GM19025 (cell line): ENCODE results near the gene GXYLT1.
"Not testable (repeated sequence)": the region's sequence is repeated elsewhere in the genome, so short reads cannot be mapped to it uniquely, and the experiment has no call there.

Experiments
- ATAC-seq: cut with Tn5 transposase; IDR thresholded peaks from one replicate; pipeline ENCODE4 v1.9.1; 2021; ENCODE audit warnings: mild to moderate bottlenecking, low read depth, moderate library complexity; ENCODE audit not compliant: unreplicated experiment

Gene GXYLT1

DNA sequence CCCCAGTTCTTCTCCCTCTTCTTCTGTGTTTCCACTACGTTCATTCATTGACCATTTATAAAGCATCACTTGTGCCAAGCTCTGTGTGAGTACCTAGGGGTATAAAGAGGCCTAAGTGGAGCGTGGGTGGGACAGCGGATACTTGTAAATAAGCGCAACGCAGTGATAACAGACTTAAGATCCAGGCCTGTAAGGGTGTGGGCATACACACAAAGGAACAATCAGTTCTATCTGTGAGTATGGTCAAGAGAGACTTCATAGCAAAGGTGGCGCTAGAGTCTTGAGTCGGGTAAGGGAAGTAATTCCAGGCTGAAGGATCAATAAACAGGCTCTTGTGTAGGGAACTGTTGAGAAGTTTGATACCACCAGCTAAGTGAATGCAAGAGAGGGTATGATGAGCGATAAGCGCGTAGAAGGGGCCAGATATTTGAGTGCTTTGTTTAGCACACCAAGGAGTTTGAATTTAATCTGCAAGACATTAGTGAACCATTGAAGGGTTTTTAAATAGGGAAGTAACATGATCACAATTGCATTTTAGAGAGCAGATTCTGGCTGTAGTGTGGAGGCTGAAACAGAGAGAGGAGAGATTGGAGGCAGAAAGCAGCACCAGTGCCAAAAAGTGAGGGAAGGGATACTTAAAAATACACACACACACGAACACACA, 1.0 kb upstream of the GXYLT1 start:
- ATAC-seq, result no peak

DNA sequence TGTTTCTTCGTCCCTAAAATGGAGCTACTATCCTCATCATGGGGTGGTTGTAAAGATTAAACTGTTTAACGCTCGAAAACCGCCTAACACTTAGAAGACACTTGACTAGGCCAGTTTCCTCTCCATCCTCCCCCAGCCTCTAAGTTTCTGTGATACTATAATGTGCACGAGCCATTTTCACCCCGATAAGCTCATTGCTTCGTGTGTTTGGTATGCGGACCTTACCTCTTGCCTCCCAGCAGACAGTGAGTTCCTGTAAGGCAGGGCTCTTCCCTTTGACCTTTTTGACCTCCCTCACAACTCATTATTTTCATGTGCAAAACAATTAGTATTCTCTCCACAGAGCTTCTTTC, 499 bp upstream of the GXYLT1 start:
- ATAC-seq, result no peak

- ATAC-seq, result no peak
These were observed 591 bp downstream of the GXYLT1 start for GRCh38 chr12:42144158-42144407.

GRCh38 chr12:42143452-42144157, 1.1 kb downstream of the GXYLT1 start:
- ATAC-seq, result no peak

- ATAC-seq, result no peak
These were observed 2.6 kb downstream of the GXYLT1 start for GRCh38 chr12:42141981-42142606.

GRCh38 chr12:42140901-42141300, 3.8 kb downstream of the GXYLT1 start:
- ATAC-seq, result no peak

GRCh38 chr12:42135259-42135814, 9.3 kb downstream of the GXYLT1 start:
- ATAC-seq, result no peak

- no peak for ATAC-seq
These were observed 13.8 kb downstream of the GXYLT1 start for GRCh38 chr12:42130672-42131402.

DNA sequence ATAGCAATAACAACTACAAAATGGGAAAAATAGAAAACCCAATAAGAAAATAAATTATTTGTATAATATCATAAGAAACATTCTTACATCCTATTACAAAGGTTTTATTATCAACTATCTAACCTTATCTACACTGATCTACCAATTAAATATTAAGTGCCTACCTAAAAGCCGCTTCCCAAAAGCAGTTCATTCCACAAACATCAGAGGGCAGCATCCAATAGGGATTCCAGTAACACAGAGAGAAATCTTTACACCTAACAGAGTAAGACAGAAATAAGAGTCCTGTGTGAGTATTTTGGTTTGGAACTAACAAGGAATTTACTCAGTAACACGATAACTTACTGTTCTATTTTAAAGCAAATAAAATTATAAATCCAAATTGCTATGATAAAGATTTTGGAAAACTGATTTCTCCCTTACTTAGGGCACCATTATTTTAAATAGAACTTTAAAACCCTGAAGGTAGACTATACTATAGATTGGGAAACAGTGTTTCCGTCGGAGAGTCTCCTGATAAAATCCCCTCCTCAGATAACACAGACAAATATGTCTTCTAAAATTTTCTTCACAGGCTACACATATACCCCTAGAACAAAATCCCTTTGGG, 15.0 kb downstream of the GXYLT1 start:
- no peak for ATAC-seq

GRCh38 chr12:42128888-42129287, 15.8 kb downstream of the GXYLT1 start:
- no peak for ATAC-seq

- no peak for ATAC-seq
These were observed 16.3 kb downstream of the GXYLT1 start for GRCh38 chr12:42128327-42128726.

DNA sequence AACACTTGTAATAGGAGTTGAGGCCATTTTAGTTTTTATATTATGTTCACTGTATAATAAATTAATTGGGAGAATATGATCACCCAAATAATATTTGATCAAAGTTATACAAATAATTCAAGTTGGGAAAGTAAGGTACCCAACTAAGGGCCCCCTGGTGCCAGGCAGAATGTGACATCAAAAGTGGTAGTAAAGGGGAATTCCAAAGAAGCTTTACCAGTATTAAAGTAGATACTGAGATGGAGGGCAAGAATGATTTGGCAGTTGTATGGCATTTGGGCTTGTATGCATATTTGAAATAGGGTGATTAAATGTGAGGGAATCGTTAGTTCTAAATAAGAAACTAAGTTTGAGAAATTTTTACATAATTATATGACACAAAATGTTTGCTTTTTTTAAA, 17.7 kb downstream of the GXYLT1 start:
- no peak for ATAC-seq

DNA sequence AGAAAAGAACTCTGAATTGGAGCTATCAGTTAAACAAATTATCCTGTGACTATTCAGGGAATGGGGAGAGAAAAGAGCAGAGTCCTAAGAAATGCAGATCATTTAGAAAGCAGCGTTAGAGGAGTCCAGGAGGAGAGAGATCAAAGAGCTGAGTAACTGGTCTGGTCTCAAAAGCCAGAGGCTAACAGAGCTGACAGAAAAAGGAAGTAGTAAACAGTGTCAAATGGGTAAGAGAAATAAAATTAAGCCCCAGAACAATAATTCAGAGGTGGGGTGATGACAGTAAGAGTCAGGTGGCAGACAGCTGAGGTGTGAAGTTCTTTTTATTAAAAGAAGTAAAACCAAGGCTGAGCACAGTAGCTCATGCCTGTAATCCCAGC, 19.3 kb downstream of the GXYLT1 start:
- ATAC-seq, result no peak

- ATAC-seq, result no peak
These were observed 19.8 kb downstream of the GXYLT1 start for GRCh38 chr12:42124764-42125387.

DNA sequence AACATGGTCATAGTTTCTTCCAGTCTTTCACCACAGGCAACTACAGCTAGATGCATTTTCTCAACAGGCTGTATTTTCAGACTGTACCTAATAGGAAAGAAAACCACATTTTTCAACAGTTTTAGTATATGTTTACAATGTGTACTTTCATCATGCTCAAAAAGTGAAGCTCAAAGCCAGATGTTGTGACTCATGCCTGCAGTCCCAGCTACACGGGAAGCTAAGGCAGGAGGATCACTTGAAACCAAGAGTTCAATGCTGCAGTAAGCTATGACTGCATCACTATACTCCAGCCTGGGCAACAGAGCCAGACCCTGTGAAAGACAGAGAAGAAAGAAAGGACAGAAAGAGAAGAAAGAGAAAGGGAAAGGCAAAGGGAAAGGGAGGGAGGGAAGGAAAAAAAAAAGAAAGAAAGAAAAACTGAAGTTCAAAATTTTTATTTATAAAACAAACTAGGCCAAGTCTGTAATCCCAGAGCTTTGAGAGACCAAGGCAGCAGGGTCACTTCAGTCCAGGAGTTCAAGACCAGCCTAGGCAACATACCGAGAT, 25.5 kb downstream of the GXYLT1 start:
- ATAC-seq, result no peak

DNA sequence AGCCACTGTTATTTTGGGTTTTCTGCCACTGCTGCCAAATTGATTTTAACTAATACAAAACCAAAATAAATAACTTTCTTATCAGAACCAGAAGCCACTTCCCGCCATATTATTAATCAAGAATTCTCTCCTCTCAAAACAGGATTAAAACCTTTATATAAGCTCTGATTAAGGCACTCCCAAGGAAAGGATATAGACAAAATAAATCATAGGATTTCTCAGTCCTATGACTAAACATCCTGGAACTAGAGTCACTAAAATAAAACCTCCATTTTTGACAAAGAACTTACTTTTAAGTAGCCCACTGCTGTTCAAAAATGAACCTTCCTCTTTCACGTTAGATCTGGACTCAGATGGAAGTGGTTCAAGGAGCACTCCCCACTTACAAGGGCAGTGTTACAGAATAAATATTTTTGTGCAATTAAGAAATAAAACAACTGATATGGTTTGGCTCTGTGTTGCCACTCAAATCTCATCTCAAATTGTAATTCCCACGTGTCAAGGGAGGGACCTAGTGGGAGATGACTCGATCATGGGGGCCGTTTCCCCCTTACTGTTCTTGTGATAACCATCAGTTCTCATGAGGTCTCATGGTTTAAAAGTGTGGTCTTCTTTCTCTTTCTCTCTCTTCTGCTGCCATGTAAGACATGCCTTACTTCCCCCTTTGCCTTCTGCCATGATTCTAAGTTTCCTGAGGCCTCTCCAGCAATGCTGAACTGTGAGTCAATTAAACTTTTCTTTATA, 26.4 kb downstream of the GXYLT1 start:
- ATAC-seq, result no peak

- ATAC-seq, result no peak
These were observed 35.6 kb downstream of the GXYLT1 start for GRCh38 chr12:42109031-42109430.

DNA sequence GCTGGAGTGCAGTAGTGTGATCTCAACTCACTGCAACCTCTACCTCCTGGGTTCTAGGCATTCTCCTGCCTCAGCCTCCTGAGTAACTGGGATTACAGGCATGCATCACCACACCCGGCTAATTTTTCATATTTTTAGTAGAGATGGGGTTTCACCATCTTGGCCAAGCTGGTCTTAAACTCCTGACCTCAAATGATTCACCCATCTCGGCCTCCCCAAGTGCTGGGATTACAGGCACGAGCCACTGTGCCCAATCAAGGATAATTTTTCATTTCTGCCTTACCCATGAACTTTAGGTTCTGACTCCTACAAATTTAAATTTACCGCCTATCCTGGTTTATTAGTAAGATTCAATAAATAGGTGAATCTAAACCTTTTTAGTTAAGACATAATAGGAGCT, 37.9 kb downstream of the GXYLT1 start:
- not testable (repeated sequence) for ATAC-seq

DNA sequence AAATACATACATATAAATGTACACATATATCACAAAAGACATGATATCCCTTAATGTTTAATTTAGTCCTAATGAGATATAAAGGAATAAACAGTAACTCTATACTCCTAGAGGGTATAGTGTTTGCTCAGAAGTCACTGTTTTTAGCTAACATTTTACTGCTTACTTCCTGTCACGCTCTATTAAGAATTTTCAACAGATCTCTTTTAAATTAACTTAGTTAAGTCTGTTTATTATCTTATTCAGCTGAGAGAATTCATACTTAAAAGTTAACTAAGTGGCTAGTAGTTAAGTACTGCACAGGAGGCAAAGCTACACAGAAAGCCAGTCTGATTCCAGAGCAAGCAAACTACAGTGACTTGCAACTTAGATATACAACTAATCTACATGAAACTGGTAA, 39.9 kb downstream of the GXYLT1 start:
- no peak for ATAC-seq
